GM19467 (cell line): Measurements from ENCODE around the gene XKR7.

Experiments used
- ATAC-seq: cut with Tn5 transposase; IDR thresholded peaks from one replicate; pipeline ENCODE4 v1.9.1; 2021; ENCODE audit warnings: mild to moderate bottlenecking, moderate library complexity; ENCODE audit not compliant: unreplicated experiment

XKR7 gene

GRCh38 chr20:31975874-31976273, 7.9 kb downstream of the XKR7 start:
- ATAC-seq = no peak

- no peak for ATAC-seq
Observed at GRCh38 chr20:31977080-31977479, 9.1 kb downstream of the XKR7 start.

DNA sequence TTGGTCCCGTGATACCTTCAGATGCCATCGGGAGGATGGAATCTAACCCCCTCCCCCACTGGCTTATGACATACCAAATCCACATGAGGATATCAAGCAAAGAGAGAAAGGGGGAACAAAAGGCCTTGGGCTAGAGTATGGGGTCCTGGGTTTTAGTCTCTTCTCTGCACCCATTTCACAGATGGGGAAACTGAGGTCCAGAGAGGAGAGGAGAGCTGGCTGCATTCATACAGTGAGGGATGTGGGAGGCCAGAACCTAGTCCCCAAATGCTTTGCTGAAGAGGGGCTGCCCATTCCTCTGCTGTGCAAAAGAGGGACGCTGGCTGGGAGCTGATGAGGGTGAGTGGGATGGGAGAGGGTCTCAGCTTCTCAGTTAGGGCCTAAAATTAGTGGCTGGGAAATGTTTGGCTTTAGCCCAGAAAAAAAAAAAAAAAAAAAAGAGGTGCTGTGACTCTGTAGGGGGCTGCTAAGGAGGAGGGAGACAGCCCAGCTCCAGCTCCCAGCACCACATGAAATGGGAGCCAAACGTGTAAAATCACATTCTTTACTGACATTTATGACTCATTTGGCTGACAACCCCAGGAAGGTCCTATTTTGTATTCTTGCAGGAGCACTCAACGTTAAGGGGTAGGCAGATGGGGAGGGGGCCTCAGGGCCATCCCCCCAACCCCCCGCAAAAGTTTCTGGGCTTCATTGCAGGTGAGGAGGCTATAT, 11.9 kb downstream of the XKR7 start:
- no peak for ATAC-seq

DNA sequence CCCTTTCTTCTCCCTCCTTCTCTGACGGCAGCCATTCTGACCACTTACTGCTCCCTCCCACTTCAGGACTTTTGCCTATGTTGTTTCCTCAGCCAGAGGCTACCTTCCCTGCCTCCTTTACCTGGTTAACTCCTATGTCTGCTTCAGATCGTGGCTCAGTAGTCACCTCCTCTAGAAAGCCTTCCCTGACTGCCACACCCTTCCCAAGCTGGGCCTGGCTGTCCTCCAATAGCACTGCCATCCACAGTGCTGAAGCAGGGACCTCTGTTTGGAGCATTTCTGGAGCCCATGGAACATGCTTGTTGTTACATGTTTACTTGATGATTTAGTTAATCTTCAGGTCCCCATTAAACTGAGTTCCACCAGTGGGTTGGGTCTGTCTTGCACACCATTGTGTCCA, 13.8 kb downstream of the XKR7 start:
- ATAC-seq = no peak

DNA sequence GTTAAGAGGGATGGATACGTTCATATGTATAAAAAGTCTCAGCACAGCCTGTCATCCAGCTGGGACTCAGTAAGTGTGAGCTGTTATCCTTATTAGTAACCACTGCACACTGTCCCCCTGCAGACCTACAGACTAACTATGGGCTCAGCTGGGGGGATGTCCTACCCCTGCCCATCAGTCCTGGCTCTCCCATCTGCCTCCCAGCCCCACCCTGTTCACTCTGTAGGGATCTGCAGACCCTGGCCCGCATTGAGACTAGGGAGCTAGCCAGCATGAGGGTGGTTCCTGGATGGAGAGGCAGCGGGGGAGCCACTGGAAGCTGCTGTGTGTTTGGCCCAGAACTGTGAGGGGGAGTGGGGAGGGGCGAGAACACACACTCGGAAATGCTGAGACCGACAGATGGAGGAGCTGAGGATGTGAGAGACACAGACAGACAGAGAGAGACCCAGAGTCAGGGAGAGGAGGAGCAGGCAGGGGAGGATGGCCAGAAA, 17.1 kb downstream of the XKR7 start:
- ATAC-seq = no peak

DNA sequence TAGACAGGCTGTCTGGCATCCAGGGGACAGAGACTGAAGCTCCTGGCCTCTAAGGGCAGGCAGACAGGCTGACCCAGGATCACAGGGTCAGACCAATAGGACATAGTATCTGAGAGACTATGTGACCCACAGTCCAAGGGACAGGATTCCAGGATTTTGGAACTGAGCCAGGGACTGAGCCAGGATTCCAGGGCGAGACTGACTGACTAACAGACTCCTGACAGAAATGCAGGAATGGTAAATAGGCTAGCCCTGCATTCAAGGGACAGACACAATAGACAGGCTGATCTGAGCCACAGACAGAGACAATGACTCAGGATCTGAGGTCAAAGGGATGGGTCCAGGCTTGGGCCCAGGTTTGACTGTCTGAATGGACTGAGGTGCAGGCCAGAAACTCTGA, 19.8 kb downstream of the XKR7 start:
- no peak for ATAC-seq

GRCh38 chr20:31988430-31989015, 20.6 kb downstream of the XKR7 start:
- ATAC-seq = no peak

- ATAC-seq = no peak
Observed at GRCh38 chr20:31989030-31989645, 21.2 kb downstream of the XKR7 start.

GRCh38 chr20:31990641-31991338, 22.8 kb downstream of the XKR7 start:
- ATAC-seq = no peak

- no peak for ATAC-seq
Observed at GRCh38 chr20:31991339-31991705, 23.4 kb downstream of the XKR7 start.

DNA sequence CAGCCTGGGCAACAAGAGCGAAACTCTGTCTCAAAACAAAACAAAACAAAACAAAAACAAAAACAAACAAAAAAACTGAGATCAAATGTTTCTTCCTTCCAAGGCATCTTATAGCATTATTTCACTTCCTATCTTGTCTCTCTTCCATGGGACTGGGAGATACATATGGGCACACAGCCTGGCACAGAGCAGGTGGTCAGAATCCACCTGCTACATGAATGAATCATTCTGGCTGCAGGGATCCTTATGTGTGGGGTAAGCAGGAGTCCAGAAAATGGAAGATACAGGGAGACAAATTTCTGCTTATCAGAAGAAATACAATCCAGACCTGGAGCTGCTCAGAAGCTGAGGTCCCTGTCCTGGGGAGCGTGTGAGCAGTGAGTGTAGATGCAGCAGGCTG, 24.1 kb downstream of the XKR7 start:
- no peak for ATAC-seq

DNA sequence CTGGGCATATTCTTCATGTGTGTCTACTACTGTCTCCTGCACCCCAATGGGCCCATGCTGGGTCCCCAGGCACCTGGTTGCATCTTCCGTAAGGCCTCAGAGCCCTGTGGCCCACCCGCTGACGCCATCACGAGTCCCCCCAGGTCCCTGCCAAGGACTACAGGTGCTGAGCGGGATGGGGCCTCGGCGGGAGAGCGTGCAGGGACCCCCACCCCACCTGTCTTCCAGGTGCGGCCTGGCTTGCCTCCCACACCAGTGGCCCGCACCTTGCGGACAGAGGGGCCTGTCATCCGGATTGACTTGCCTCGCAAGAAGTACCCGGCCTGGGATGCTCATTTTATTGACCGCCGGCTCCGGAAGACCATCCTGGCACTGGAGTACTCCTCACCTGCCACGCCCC, 29.0 kb downstream of the XKR7 start:
- no peak for ATAC-seq

DNA sequence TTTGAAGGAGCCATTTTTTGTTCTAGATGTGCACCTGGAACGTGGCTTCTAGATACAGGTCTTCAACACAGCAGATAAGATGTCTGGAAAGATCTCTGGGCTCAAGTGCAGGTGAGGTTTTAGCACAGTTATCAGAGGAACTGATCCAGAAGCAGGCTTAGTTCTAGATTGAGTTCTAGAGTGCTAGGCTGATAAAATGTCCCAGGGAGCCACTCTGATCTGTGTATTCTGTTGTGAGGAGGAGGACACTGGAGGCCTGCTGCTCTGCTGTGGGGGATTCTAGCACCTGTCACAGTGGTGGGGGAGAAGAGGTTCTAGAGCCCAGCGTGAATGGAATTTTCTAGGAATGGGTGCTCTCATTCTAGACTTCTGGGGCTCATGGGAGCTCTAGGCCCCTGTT, 30.3 kb downstream of the XKR7 start:
- ATAC-seq = no peak

GRCh38 chr20:32003325-32003724, 35.4 kb downstream of the XKR7 start:
- ATAC-seq = no peak

- ATAC-seq = no peak
Observed at GRCh38 chr20:32004963-32005362, 37.0 kb downstream of the XKR7 start.

DNA sequence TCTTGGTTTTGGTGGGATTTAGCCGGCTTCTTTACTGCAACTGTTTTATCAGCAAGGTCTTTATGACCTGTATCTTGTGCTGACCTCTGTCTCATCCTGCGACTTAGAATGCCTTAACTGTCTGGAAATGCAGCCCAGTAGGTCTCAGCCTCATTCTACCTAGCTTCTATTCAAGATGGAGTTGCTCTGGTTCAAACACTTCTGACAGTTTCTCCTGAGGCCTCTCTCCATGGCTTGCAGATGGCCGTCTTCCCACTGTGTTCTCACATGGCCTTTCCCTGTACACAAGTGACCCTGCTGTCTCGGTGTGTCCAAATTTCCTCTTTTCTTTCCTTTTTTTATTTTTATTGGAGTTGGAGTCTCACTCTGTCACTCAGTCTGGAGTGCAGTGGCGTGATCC, 38.1 kb downstream of the XKR7 start:
- ATAC-seq = no peak

DNA sequence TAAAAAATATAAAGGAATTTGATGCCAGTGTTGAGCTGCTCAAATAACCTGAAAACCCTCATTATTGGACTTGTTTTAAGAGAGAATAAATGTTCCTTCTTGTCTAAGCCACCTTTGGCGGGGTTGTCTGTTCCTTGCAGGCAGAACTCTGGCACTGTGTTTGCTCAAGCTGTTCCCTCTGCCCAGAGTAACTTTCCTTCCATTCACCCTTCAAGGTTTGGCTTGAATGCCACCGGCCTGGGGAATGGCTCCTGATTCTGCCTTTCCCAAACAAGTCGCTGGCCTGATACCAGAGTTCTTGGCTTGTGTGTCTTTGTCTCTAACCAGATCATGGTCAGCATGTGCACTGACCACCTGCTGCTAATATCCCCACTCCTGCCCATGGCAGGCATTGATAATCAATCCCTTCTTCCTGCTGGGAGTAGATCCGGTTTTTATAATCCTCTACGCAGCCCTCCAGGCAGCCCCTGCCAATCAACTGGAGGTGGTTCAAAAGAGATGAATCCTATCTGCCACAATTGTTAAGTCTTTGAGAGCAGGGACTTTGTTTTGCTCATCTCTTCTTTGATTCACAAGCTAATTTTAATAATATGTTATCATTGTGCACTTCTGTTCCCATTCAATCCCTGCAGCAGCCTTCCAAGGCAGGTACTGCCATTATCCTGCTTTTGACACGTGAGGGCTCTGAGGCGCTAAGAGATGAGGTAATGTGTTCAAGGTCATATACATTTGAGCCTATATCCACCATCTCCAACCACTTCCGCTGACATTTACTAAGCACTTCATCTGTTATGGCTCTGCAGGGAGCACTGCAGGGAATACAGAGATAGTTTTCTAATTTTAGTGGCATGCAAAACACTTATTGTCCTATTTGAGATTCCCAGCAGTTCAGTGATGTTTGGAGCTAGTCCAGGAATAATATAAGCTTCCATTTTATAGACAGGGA, 39.2 kb downstream of the XKR7 start:
- ATAC-seq = no peak

- no peak for ATAC-seq
Observed at GRCh38 chr20:32007787-32008616, 40.1 kb downstream of the XKR7 start.

GRCh38 chr20:32009564-32009963, 41.6 kb downstream of the XKR7 start:
- no peak for ATAC-seq

GRCh38 chr20:32010101-32010500, 42.1 kb downstream of the XKR7 start, which contains the start of gene CCM2L:
TSS of gene CCM2L (plus strand) at chr20:32010438. CDS start at chr20:32010455, 17 bp downstream.
- ATAC-seq = no peak
